IgD-negative memory B cell (primary cell): Measurements from ENCODE around the gene CHD6. TPM values are rescaled to one million over a fixed set of nuclear protein-coding genes. Genes with fewer than 3 reads are reported as not detected.

Experiments used
- H3K27ac Mint-ChIP-seq, 3 donors: one replicate each; pipeline ENCODE4 v1.8.0; 2020 to 2022; ENCODE audit warnings: mild to moderate bottlenecking in 3 of 3, mixed read lengths in 3 of 3, moderate library complexity in 1 of 3
- H3K27me3 Mint-ChIP-seq: one replicate; pipeline ENCODE4 v1.8.0; 2021; ENCODE audit warnings: mixed read lengths
- H3K36me3 Mint-ChIP-seq: one replicate; pipeline ENCODE4 v1.8.0; 2020; ENCODE audit warnings: mild to moderate bottlenecking, mixed read lengths
- H3K4me1 Mint-ChIP-seq, 3 donors: one replicate each; pipeline ENCODE4 v1.8.0; 2020 to 2022; ENCODE audit warnings: mixed read lengths in 3 of 3, mild to moderate bottlenecking in 1 of 3
- H3K4me3 Mint-ChIP-seq, 4 donors: one replicate each; pipeline ENCODE4 v1.8.0; 2020 to 2022; ENCODE audit warnings: mild to moderate bottlenecking in 4 of 4, mixed read lengths in 4 of 4, moderate library complexity in 3 of 4
- H3K9me3 Mint-ChIP-seq, 3 donors: one replicate each; pipeline ENCODE4 v1.8.0; 2020 to 2021; ENCODE audit warnings: mixed read lengths in 3 of 3, mild to moderate bottlenecking in 1 of 3
- polyA plus RNA-seq: library from polyadenylated mRNA; unstranded; fragments of 300-500 nt; fragmentation: Illumina TruSeq; gene quantifications from one replicate; pipeline ENCODE4 v1.2.3, GENCODE V29; 2021

CHD6 gene
- polyA plus RNA-seq, 1 donor from 2014 or later = 56.1 TPM

DNA sequence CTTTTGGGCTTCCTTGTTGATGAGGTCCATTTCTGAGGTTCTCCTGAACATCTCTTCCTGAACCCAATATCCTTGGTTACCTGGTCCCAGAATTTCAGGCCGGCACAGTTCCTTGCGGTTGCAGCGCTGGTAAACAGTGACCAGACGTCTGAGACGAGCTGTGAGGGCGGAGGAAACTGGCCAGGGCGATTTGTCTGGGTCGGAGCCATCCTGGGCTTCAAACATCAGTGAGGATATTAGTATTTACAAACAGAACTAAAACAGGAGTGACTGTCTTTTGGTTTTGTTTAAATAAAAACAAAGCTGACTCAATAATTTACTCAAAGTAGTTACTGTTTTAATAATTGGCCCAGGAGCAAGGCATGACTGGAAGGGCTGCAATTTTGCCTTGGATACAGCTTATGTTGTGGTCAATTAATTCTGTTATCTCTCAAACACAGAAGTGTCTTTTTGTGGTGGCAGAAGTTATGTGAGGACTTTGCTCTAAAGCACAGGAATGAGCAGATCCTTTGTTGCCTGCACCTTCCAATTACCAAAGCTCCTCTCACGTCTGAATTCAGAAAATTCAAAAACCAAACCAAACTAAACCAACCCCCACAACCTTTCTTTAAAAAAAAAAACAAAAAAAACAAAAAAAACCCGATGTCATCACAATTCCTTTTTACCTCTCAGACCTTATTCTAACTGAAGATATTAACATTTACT lies 192.8 kb downstream of the CHD6 start:
- Mint-ChIP-seq H3K27me3 (no peaks in the 10 kb centered on the region), H3K36me3 (peaks cover 39% of the 10 kb centered on the region), H3K27ac (no peak overlapping the region), H3K9me3 (no peaks in the 10 kb centered on the region), H3K4me3 (no peak overlapping the region), H3K4me1 (peaks cover 0 to 2% (median 0%) of the 10 kb centered on the region in 3 donors)

DNA sequence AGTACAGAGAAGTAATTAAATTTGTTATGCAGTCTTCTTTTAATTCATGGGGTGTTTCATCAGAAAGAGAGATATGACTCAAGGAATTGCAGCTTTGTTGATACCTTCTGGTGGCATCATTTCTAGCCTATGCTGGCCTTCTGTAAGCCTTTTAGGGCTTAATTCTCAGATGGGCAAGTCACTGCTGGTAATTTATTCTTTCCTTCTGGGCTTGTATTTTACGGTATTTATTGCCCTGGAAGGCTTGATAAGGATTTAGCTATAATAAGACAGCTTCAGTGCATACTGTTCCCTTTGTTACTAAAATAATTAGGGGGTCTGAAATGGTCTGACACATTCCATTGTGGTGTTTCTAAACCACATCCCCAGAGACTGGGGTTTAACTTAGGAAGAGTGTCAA lies 193.6 kb downstream of the CHD6 start:
- Mint-ChIP-seq H3K36me3 (peaks cover 41% of the 10 kb centered on the region), H3K9me3 (no peaks in the 10 kb centered on the region), H3K4me1 (peaks cover 0 to 2% (median 0%) of the 10 kb centered on the region in 3 donors), H3K27ac (no peak overlapping the region), H3K4me3 (no peak overlapping the region), H3K27me3 (no peaks in the 10 kb centered on the region)

- Mint-ChIP-seq H3K4me3 (no peak overlapping the region), H3K4me1 (peaks cover 0 to 2% (median 0%) of the 10 kb centered on the region in 3 donors), H3K27me3 (no peaks in the 10 kb centered on the region), H3K27ac (no peak overlapping the region), H3K9me3 (no peaks in the 10 kb centered on the region), H3K36me3 (peaks cover 39% of the 10 kb centered on the region)
These were observed 194.2 kb downstream of the CHD6 start for GRCh38 chr20:41424011-41424410.

DNA sequence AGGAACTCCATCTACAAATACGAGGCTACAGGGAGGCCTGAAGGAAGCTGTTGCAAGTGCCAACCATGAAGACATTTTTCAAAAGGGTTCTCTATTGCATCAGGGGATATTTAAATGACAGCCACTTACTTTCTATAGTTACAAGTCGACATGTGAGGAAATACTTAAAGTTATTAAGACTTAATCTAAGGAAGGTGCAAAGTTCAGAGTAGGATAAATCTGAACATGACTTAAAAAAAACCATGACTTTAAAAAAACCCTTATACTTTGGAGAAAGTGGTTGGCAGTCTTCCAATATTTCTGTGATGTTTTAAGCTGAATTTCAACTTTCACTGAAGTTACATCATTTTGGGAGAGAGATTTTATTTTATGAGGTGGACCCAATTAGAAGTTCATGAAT lies 195.2 kb downstream of the CHD6 start:
- Mint-ChIP-seq H3K36me3 (peaks cover 34% of the 10 kb centered on the region), H3K27me3 (no peaks in the 10 kb centered on the region), H3K9me3 (no peaks in the 10 kb centered on the region), H3K27ac (no peak overlapping the region), H3K4me1 (no peaks in the 10 kb centered on the region), H3K4me3 (no peak overlapping the region)

GRCh38 chr20:41418739-41419293 lies 199.4 kb downstream of the CHD6 start:
- peaks cover 33% of the 10 kb centered on the region for H3K36me3 Mint-ChIP-seq
- no peak overlapping the region for H3K4me3 Mint-ChIP-seq
- peaks cover 0 to 2% (median 0%) of the 10 kb centered on the region in 3 donors for H3K4me1 Mint-ChIP-seq
- no peaks in the 10 kb centered on the region for H3K9me3 Mint-ChIP-seq
- H3K27ac Mint-ChIP-seq = no peak overlapping the region
- no peaks in the 10 kb centered on the region for H3K27me3 Mint-ChIP-seq

GRCh38 chr20:41418031-41418430 lies 200.1 kb downstream of the CHD6 start:
- Mint-ChIP-seq H3K27ac (no peak overlapping the region), H3K27me3 (no peaks in the 10 kb centered on the region), H3K9me3 (no peaks in the 10 kb centered on the region), H3K4me3 (no peak overlapping the region), H3K36me3 (peaks cover 31% of the 10 kb centered on the region), H3K4me1 (peaks cover 0 to 2% (median 0%) of the 10 kb centered on the region in 3 donors)

- peaks cover 21% of the 10 kb centered on the region for H3K36me3 Mint-ChIP-seq
- no peaks in the 10 kb centered on the region for H3K27me3 Mint-ChIP-seq
- no peaks in the 10 kb centered on the region for H3K9me3 Mint-ChIP-seq
- peaks cover 0 to 2% (median 0%) of the 10 kb centered on the region in 3 donors for H3K4me1 Mint-ChIP-seq
- peak overlapping the region in 1 of 4 donors; percentile 35 for H3K4me3 Mint-ChIP-seq
- peak overlapping the region in 1 of 3 donors; percentile 67 for H3K27ac Mint-ChIP-seq
These were observed 203.0 kb downstream of the CHD6 start for GRCh38 chr20:41415191-41415590.

DNA sequence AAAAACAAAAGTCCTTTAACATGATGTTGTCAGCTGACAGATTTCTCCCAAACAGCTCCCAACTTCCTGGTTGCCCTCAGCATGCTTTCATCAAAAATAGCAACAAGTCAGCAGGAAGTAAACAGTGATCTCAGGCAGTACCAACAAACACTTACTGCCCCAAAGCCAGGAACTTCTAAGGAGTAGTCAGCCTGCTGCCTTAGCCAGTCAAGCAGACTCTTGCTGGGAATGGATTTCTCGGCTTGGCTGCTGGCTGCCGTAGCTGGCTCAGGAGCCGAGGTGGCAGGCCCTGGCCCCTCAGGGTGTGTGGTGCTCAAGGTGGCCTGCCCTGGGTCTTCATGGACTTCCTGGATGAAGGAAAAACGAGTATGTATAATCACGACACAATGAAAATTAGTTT lies 205.0 kb downstream of the CHD6 start:
- Mint-ChIP-seq H3K27ac (no peak overlapping the region), H3K27me3 (no peaks in the 10 kb centered on the region), H3K36me3 (peaks cover 17% of the 10 kb centered on the region), H3K9me3 (no peaks in the 10 kb centered on the region), H3K4me3 (no peak overlapping the region), H3K4me1 (peaks cover 0 to 5% (median 4%) of the 10 kb centered on the region in 3 donors)

GRCh38 chr20:41412324-41413120 lies 205.7 kb downstream of the CHD6 start:
- no peak overlapping the region for H3K4me3 Mint-ChIP-seq
- no peaks in the 10 kb centered on the region for H3K9me3 Mint-ChIP-seq
- H3K27me3 Mint-ChIP-seq = no peaks in the 10 kb centered on the region
- peaks cover 0 to 5% (median 4%) of the 10 kb centered on the region in 3 donors for H3K4me1 Mint-ChIP-seq
- peaks cover 17% of the 10 kb centered on the region for H3K36me3 Mint-ChIP-seq
- H3K27ac Mint-ChIP-seq = no peak overlapping the region

DNA sequence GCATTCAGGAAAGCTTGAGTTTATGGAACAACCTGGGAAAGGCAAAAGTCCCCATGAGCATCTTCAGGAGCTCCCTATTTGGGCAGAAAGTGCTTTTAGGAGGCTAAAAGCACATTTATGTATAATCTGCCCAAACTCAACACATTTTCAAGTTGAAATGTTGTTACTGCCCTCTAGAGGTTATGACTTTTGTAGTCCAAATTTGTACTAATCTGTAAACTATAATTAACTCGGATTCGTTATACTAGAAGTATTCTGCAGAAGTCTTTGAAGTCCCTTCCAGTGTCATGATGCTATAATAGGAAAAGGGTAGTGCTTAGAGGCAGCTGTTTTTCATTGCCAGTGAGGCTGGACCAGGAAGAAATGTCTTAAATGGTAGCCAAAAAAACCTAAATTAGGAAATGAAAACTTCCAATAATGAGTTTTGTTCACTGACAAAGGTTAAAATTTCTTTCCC lies 206.8 kb downstream of the CHD6 start:
- no peak overlapping the region for H3K27ac Mint-ChIP-seq
- peaks cover 16% of the 10 kb centered on the region for H3K36me3 Mint-ChIP-seq

DNA sequence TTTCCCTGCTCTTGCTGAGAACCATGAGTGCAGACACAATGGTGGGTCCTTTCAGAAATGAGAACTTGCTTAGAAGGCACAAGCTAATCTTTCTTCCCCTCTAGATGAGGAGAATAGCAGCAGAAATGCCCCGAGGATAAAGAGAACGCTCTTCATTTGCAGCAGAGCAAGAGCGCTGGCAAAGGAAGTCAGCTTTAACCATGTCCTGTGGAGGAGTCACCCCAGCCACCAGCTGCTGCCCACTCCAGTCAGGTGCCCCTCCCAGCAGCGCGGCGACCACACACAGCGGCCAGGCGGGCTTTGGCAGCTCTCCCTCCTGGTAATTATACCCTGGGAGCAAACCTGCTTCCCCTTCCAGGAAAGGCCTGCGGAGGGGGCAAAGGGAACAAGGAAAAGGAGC lies 209.2 kb downstream of the CHD6 start:
- Mint-ChIP-seq H3K36me3 (peaks cover 14% of the 10 kb centered on the region), H3K4me3 (no peak overlapping the region), H3K27ac (no peak overlapping the region), H3K9me3 (no peaks in the 10 kb centered on the region), H3K27me3 (no peaks in the 10 kb centered on the region), H3K4me1 (peaks cover 0 to 5% (median 2%) of the 10 kb centered on the region in 3 donors)

More for the DNA sequence above, 206.8 kb downstream of the CHD6 start:
- no peaks in the 10 kb centered on the region for H3K9me3 Mint-ChIP-seq
- H3K4me3 Mint-ChIP-seq = no peak overlapping the region
- H3K27me3 Mint-ChIP-seq = no peaks in the 10 kb centered on the region
- peaks cover 0 to 5% (median 4%) of the 10 kb centered on the region in 3 donors for H3K4me1 Mint-ChIP-seq

- Mint-ChIP-seq H3K36me3 (peaks cover 10% of the 10 kb centered on the region), H3K27me3 (no peaks in the 10 kb centered on the region), H3K4me1 (peaks cover 0 to 5% (median 2%) of the 10 kb centered on the region in 3 donors), H3K27ac (peak overlapping the region in 1 of 3 donors; percentile 72), H3K4me3 (peak overlapping the region in 1 of 4 donors; percentile 78), H3K9me3 (no peaks in the 10 kb centered on the region)
These were observed 209.9 kb downstream of the CHD6 start for GRCh38 chr20:41408156-41408794.

DNA sequence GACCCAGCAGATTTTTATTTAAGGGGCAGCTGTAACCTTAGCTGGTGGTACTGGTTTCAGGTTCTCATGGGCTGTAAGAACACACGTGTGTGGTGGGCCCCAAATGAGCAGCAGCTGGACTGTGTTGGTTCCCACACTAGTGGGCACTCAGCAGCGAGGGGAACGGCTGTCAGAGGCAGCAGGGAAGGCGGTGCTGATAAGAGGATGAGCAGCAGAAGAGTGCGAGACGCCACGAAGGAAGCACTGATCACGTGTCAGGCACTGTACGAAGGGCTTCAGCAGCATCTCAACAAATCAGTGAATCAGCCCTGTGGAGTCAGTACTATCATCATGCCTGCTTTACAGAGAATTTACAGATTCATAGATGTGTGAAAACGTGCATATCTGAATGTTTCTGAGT lies 210.6 kb downstream of the CHD6 start:
- Mint-ChIP-seq H3K4me3 (no peak overlapping the region), H3K36me3 (peaks cover 10% of the 10 kb centered on the region), H3K27me3 (no peaks in the 10 kb centered on the region), H3K4me1 (peaks cover 0 to 5% (median 2%) of the 10 kb centered on the region in 3 donors), H3K9me3 (no peaks in the 10 kb centered on the region), H3K27ac (no peak overlapping the region)

DNA sequence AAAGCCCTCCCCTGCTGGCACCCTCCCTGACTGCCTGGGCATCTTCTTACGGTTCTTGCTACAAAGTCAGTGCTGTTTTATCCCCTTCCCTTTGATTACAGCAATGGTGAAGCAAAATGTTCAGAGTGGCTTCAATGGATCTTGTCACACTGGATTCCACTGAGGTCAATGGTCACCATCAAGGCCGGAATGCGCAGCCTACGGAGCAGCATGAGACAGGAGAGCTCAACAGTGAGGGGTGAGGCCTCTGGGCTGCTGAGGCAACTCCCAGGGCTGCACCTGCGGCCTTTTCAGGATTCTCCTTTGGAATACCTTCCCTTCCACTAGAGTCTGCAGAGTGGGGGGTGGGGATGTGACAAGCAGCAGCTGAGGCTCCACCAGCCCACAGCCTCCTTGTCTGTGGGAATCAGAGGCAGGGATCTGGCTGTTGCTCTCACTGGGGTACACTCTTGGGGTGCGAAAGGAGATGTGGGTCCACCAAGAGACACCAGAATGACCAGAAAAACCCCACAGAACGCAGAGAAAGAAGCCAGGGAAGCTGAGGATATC lies 211.2 kb downstream of the CHD6 start:
- Mint-ChIP-seq H3K9me3 (no peaks in the 10 kb centered on the region), H3K36me3 (peaks cover 10% of the 10 kb centered on the region), H3K27me3 (no peaks in the 10 kb centered on the region), H3K27ac (peak overlapping the region in 2 of 3 donors; percentile 36 to 43), H3K4me1 (peaks cover 0 to 5% (median 2%) of the 10 kb centered on the region in 3 donors), H3K4me3 (no peak overlapping the region)
